Thyroid gland (tissue), 4 donors: ENCODE measurements around the gene BNIP5. TPM values are rescaled to one million over a fixed set of nuclear protein-coding genes. Genes with fewer than 3 reads are reported as not detected.

Experiments used
- DNase-seq, 2 donors: peaks; one replicate each; pipeline ENCODE4 v3.0.0-alpha.2; 2019
- H3K27ac ChIP-seq, 3 donors: fragments of 200-600 bp; sonication (generic); 1 replicate in 2 of 3; 2 replicates in 1 of 3; pipeline ENCODE4 v1.5.1; 2016 to 2019; ENCODE audit warnings: mild to moderate bottlenecking in 1 of 3, moderate library complexity in 1 of 3
- H3K27me3 ChIP-seq: fragments of 200-600 bp; sonication (generic); one replicate; pipeline ENCODE4 v1.5.1; 2019
- H3K36me3 ChIP-seq, 2 donors: fragments of 200-600 bp; sonication (generic); one replicate each; pipeline ENCODE4 v1.5.1; 2016 to 2019
- H3K4me1 ChIP-seq, 2 donors: fragments of 200-600 bp; sonication (generic); one replicate each; pipeline ENCODE4 v1.5.1; 2017 to 2019
- H3K4me3 ChIP-seq, 3 donors: fragments of 200-600 bp; sonication (generic); replicated peaks in 1 of 3; 1 replicate in 2 of 3; 2 replicates in 1 of 3; pipeline ENCODE4 v1.5.1; 2016; ENCODE audit warnings: mild to moderate bottlenecking in 1 of 3
- H3K9me3 ChIP-seq: fragments of 200-600 bp; sonication (generic); one replicate; pipeline ENCODE4 v1.5.1; 2017
- POLR2A ChIP-seq, 2 donors: fragments of 450-650 bp; IDR thresholded peaks; one replicate each; pipeline ENCODE4 v1.6.1; 2017; ENCODE audit warnings: antibody characterized with exemption in 2 of 2, mild to moderate bottlenecking in 2 of 2, moderate library complexity in 1 of 2
- WGBS, 2 donors: methylation state at CpG; one replicate each; pipeline ENCODE4 v1.1.5; 2017; 5-methylcytosine and 5-hydroxymethylcytosine counted together
- intact Hi-C: fragments of 100-400 bp; cut with DNase I; formaldehyde crosslinking; loops from one replicate; pipeline ENCODE4 v1.15.1; 2023
- total RNA-seq, 4 donors: library from RNA; depleted of rRNA; stranded (reverse); fragments of >200 nt; gene quantifications; one replicate each; pipeline ENCODE4 v1.2.3, GENCODE V29; 2016
- TF ChIP-seq, protein P1 (sequence below), 6 experiments: fragments of 200-600 bp in 3 of 6; fragments of 450-650 bp in 3 of 6; sonication (generic) in 3 of 6; IDR thresholded peaks; one replicate each; pipeline ENCODE4 v1.5.1; 2016 to 2019; ENCODE audit warnings: antibody characterized with exemption in 6 of 6, mild to moderate bottlenecking in 2 of 6, inconsistent platforms in 1 of 6, moderate library complexity in 1 of 6

BNIP5 gene
- total RNA-seq, 4 donors from 2014 or later, result not detected

DNA sequence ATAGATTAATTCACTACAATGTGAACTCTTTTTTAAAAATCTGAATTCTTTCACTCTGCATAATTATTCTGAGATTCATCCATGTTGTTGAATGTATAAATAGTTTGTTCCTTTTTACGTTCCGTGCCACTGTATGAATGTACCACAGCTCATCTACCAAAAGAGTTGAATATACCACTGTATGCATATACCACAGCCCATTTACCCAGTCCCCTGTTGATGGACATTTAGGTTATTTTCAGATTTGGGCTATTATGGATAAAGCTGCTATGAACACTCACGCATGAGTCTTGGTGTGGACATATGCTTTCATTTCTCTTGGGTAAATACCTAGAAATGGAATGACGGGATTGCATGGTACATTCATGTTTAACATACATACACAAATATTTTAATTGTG, 38.7 kb downstream of the BNIP5 start:
- Histone ChIP-seq H3K36me3 (no peaks in the 10 kb centered on the region), H3K27ac (no peak overlapping the region), H3K4me3 (no peak overlapping the region), H3K27me3 (no peaks in the 10 kb centered on the region), H3K4me1 (peaks cover 17 to 26% of the 10 kb centered on the region in 2 donors), H3K9me3 (no peaks in the 10 kb centered on the region)
- intact Hi-C loops, result no loop called here
- no peak for DNase-seq
- 93 to 95% methylated on average over 4 of the region's 4 CpGs for WGBS, 2 donors
- TF ChIP-seq POLR2A (IDR thresholded peaks at IDR 0.05), result no peak
- TF ChIP-seq, protein P1, sequence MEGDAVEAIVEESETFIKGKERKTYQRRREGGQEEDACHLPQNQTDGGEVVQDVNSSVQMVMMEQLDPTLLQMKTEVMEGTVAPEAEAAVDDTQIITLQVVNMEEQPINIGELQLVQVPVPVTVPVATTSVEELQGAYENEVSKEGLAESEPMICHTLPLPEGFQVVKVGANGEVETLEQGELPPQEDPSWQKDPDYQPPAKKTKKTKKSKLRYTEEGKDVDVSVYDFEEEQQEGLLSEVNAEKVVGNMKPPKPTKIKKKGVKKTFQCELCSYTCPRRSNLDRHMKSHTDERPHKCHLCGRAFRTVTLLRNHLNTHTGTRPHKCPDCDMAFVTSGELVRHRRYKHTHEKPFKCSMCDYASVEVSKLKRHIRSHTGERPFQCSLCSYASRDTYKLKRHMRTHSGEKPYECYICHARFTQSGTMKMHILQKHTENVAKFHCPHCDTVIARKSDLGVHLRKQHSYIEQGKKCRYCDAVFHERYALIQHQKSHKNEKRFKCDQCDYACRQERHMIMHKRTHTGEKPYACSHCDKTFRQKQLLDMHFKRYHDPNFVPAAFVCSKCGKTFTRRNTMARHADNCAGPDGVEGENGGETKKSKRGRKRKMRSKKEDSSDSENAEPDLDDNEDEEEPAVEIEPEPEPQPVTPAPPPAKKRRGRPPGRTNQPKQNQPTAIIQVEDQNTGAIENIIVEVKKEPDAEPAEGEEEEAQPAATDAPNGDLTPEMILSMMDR (IDR thresholded peaks at IDR 0.05), result no peak

DNA sequence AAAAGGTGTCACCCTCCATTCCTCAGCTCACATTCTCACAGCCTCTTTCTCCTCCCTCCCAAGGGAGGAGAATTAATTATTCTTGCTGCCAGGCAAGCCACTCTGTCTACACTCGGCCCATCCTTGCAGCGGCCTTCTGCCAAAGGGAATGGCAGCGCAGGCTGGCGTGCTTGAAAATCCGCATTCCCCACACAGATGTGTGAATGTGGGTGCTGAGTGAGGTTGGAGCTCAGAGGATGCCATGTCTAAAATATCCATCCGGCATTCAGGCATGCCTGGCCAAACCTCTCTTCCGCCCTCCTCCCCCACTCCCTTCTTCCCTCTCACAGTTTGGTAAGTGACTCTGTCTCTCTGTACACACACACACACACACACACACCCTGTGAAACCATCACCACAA, 39.2 kb downstream of the BNIP5 start:
- Histone ChIP-seq H3K36me3 (no peaks in the 10 kb centered on the region), H3K4me1 (peaks cover 13 to 22% of the 10 kb centered on the region in 2 donors), H3K27ac (no peak overlapping the region), H3K4me3 (no peak overlapping the region), H3K9me3 (no peaks in the 10 kb centered on the region), H3K27me3 (no peaks in the 10 kb centered on the region)
- TF ChIP-seq, protein P1 (IDR thresholded peaks at IDR 0.05), result no peak
- TF ChIP-seq POLR2A (IDR thresholded peaks at IDR 0.05), result no peak
- WGBS, 2 donors, result 85 to 94% methylated on average over 7 of the region's 7 CpGs
- intact Hi-C loops, result no loop called here
- DNase-seq, result no peak

DNA sequence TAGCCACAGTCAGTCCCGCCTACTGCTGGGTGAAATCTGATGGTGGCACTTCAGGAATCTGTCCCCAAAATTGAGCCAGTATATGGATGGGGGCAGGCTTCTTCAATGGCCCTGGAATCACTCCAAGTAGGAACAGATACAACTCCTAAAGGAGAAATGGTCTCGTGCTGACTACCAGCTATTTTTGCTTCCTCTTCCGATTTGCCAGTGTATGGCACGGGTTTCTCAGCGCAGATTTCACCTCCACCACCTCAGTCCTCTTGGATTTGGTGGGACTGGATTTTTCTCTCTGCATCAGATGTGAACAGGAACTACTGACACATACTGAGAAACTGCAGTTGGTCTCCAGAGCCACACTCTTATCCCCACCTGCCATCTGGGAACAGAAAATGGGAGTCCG, 39.6 kb downstream of the BNIP5 start:
- Histone ChIP-seq H3K9me3 (no peaks in the 10 kb centered on the region), H3K36me3 (no peaks in the 10 kb centered on the region), H3K27me3 (no peaks in the 10 kb centered on the region), H3K4me3 (no peak overlapping the region), H3K27ac (no peak overlapping the region), H3K4me1 (peaks cover 8 to 18% of the 10 kb centered on the region in 2 donors)
- TF ChIP-seq, protein P1 (IDR thresholded peaks at IDR 0.05), result no peak
- TF ChIP-seq POLR2A (IDR thresholded peaks at IDR 0.05), result no peak
- 90 to 91% methylated on average over 6 of the region's 6 CpGs for WGBS, 2 donors
- no peak for DNase-seq
- intact Hi-C loops, result no loop called here

DNA sequence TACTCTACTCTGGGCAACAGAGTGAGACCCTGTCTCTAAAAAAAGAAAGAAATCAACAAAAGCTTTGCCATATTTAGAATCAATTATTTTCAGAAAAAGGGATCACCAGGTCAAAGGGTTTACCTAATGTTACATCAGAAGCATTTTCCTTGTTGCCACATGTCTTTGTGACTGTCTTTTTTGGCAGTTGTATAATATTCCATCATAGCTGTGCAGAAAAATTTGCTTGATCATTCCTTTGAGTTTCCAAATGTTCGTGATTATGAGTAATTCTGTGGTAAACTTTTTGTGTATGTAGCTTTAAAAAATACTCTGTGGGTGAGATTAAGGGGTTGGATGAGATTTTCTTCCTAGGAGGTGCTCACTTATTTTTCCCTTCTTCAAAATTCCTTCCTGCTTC, 40.4 kb downstream of the BNIP5 start:
- WGBS, 2 donors, result 66 to 81% methylated on average over 1 of the region's 1 CpG
- H3K36me3 ChIP-seq, result no peaks in the 10 kb centered on the region
- no peaks in the 10 kb centered on the region for H3K9me3 ChIP-seq
- H3K4me3 ChIP-seq, result no peak overlapping the region
- H3K4me1 ChIP-seq, result peaks cover 2 to 10% of the 10 kb centered on the region in 2 donors
- no peaks in the 10 kb centered on the region for H3K27me3 ChIP-seq
- intact Hi-C loops, result no loop called here
- no peak overlapping the region for H3K27ac ChIP-seq
- no peak for DNase-seq
- TF ChIP-seq POLR2A (IDR thresholded peaks at IDR 0.05), result no peak
- TF ChIP-seq, protein P1 (IDR thresholded peaks at IDR 0.05), result no peak

DNA sequence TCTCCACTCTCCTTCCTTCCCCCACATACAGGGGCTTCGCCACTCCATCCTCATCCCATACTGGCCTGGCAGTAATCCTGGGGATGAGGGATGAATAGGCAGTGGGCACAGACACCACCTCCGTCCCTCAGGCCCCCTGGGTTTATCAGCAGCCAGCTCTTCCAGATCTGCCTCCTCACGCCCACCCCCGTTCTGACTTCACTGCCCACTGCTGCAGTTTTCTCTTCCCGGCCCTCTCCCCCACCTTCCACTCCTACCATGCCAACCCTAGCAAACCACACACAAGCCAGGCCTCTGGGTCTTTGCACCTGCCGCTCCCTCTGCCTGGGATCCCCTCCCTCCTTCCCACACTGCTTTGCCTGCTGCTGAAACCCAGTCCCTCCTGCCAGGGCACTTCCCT, 44.5 kb downstream of the BNIP5 start:
- Histone ChIP-seq H3K4me3 (no peak overlapping the region), H3K9me3 (no peaks in the 10 kb centered on the region), H3K36me3 (no peaks in the 10 kb centered on the region), H3K4me1 (no peaks in the 10 kb centered on the region), H3K27me3 (no peaks in the 10 kb centered on the region), H3K27ac (no peak overlapping the region)
- DNase-seq, result no peak
- WGBS, 2 donors, result 86 to 91% methylated on average over 6 of the region's 6 CpGs
- intact Hi-C loops, result no loop called here
- TF ChIP-seq POLR2A (IDR thresholded peaks at IDR 0.05), result no peak
- TF ChIP-seq, protein P1 (IDR thresholded peaks at IDR 0.05), result no peak
